Measurements from ENCODE around the gene EPSTI1. TPM values are rescaled to one million over a fixed set of nuclear protein-coding genes. Genes with fewer than 3 reads are reported as not detected.

EPSTI1 gene
- polyA plus RNA-seq, 2 donors: 0.65 to 0.84 TPM

DNA sequence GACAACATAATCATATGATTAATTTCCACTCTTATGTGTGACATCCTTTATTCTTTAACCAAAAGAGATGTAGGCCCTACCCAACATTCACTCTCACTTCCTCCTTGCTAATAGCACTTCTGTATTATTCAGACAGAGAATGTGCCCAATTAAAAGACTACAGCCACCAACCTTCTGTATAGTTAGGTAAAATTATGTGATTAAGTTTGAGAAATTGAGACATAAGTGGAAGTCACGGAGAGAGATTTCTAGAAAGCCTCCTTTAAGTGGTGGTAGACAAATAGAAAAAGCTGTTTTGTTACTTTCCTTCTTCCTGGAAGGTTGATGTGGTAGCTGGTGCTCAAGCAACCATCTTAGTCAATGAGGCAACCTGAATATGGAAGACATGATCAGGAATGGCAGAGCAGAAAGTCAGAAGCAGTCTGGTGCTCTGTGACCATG, 14.8 kb downstream of the EPSTI1 start:
- Histone ChIP-seq H3K4me1 (ENCODE audit: control insufficient read depth in 2 of 2, insufficient read depth in 2 of 2, low read length in 1 of 2) (peaks cover 0 to 2% of the 10 kb centered on the region in 2 donors), H3K9me3 (ENCODE audit: control insufficient read depth in 2 of 2, insufficient read depth in 1 of 2, low read depth in 1 of 2, low read length in 1 of 2) (no peaks in the 10 kb centered on the region), H3K27ac (ENCODE audit: low read depth in 2 of 2, low read length in 1 of 2) (no peak overlapping the region), H3K27me3 (ENCODE audit: control insufficient read depth in 1 of 2, insufficient read depth in 2 of 2, low read length in 2 of 2) (no peaks in the 10 kb centered on the region), H3K4me3 (ENCODE audit: low read depth in 1 of 2, low read length in 2 of 2) (no peak overlapping the region), H3K36me3 (ENCODE audit: control insufficient read depth in 2 of 2, insufficient read depth in 2 of 2, low read length in 1 of 2) (no peaks in the 10 kb centered on the region)
- 84 to 88% methylated on average over 1 of the region's 1 CpG for WGBS, 2 donors

DNA sequence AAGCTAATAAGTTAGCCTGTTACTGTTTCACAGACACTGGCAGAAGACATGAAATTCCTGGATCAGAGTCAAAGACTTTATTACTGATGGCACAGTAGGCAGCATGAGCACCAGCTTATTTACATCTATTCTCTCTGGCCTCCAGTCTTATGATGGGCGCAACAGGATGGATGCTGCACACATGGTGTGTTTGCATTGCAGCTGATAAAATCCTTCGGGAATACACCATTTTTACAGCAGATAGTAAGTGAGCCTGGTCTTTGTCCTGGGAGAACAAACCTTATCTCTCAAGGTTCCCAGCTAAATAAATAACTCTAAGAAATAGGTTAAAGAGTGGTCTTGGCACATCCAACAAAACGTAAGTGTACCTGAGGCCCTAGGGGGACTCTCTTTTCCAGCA, 16.0 kb downstream of the EPSTI1 start:
- no peaks in the 10 kb centered on the region for H3K36me3 ChIP-seq (ENCODE audit: control insufficient read depth in 2 of 2, insufficient read depth in 2 of 2, low read length in 1 of 2)
- no peaks in the 10 kb centered on the region for H3K27me3 ChIP-seq (ENCODE audit: control insufficient read depth in 1 of 2, insufficient read depth in 2 of 2, low read length in 2 of 2)
- H3K4me1 ChIP-seq (ENCODE audit: control insufficient read depth in 2 of 2, insufficient read depth in 2 of 2, low read length in 1 of 2): no peaks in the 10 kb centered on the region
- 90 to 93% methylated on average over 3 of the region's 3 CpGs for WGBS, 2 donors
- no peaks in the 10 kb centered on the region for H3K9me3 ChIP-seq (ENCODE audit: control insufficient read depth in 2 of 2, insufficient read depth in 1 of 2, low read depth in 1 of 2, low read length in 1 of 2)
- H3K4me3 ChIP-seq (ENCODE audit: low read depth in 1 of 2, low read length in 2 of 2): no peak overlapping the region
- H3K27ac ChIP-seq (ENCODE audit: low read depth in 2 of 2, low read length in 1 of 2): no peak overlapping the region

DNA sequence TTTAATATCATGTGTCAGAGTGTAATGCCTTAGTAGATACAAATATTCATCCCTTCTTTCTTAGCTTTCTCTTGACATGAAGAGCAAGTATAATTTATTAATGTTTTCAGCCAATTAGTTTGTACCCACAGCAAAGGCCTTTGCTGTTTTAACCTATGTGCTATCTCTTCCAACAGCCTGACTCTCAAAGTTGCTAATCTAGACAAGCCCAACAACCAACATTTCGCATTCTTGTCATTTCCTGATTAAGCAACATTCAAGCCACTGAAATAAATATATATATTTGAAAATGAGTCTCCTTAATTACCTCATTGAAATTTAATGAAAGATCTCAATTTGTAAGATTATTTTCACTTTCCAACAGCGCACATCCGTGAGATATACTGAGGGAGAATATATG, 18.5 kb downstream of the EPSTI1 start:
- Histone ChIP-seq H3K27ac (ENCODE audit: low read depth in 2 of 2, low read length in 1 of 2) (no peak overlapping the region), H3K4me1 (ENCODE audit: control insufficient read depth in 2 of 2, insufficient read depth in 2 of 2, low read length in 1 of 2) (no peaks in the 10 kb centered on the region), H3K4me3 (ENCODE audit: low read depth in 1 of 2, low read length in 2 of 2) (no peak overlapping the region), H3K9me3 (ENCODE audit: control insufficient read depth in 2 of 2, insufficient read depth in 1 of 2, low read depth in 1 of 2, low read length in 1 of 2) (no peaks in the 10 kb centered on the region), H3K36me3 (ENCODE audit: control insufficient read depth in 2 of 2, insufficient read depth in 2 of 2, low read length in 1 of 2) (no peaks in the 10 kb centered on the region), H3K27me3 (ENCODE audit: control insufficient read depth in 1 of 2, insufficient read depth in 2 of 2, low read length in 2 of 2) (no peaks in the 10 kb centered on the region)
- WGBS, 2 donors: 93 to 97% methylated on average over 3 of the region's 3 CpGs

DNA sequence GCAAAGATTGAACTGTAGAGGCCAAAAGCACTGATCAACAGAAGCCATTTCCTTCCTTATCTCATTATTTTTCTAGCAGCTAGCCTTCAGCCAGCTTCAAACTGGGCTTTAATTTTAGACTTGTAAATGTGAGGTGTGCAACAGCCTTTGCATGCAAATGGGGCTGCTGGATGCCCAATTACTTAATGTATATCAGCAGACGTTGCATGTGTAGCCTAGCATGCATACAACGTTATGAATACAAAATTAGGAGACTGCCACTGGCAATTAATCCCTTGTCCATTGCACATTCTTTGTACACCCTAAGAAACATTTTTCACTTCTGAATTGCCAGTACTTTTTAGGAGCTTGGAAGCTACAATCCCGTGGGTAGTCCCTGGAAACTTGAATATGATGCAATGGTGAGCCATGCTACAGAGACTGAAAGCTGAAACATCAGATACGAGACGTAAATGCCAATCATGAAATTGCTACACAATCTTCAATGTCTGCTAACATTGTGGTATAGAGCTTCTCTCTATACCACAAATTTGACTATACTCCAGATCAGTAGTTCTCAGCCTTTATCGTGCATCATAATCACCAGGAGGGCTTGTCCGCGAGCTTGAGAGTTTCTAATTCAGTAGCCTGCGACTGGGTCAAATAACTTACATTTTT, 20.2 kb downstream of the EPSTI1 start:
- 82 to 90% methylated on average over 9 of the region's 9 CpGs for WGBS, 2 donors
- no peaks in the 10 kb centered on the region for H3K27me3 ChIP-seq (ENCODE audit: control insufficient read depth in 1 of 2, insufficient read depth in 2 of 2, low read length in 2 of 2)
- H3K4me1 ChIP-seq (ENCODE audit: control insufficient read depth in 2 of 2, insufficient read depth in 2 of 2, low read length in 1 of 2): no peaks in the 10 kb centered on the region
- H3K36me3 ChIP-seq (ENCODE audit: control insufficient read depth in 2 of 2, insufficient read depth in 2 of 2, low read length in 1 of 2): peaks cover 0 to 2% of the 10 kb centered on the region in 2 donors
- H3K27ac ChIP-seq (ENCODE audit: low read depth in 2 of 2, low read length in 1 of 2): no peak overlapping the region
- H3K4me3 ChIP-seq (ENCODE audit: low read depth in 1 of 2, low read length in 2 of 2): no peak overlapping the region
- H3K9me3 ChIP-seq (ENCODE audit: control insufficient read depth in 2 of 2, insufficient read depth in 1 of 2, low read depth in 1 of 2, low read length in 1 of 2): no peaks in the 10 kb centered on the region

DNA sequence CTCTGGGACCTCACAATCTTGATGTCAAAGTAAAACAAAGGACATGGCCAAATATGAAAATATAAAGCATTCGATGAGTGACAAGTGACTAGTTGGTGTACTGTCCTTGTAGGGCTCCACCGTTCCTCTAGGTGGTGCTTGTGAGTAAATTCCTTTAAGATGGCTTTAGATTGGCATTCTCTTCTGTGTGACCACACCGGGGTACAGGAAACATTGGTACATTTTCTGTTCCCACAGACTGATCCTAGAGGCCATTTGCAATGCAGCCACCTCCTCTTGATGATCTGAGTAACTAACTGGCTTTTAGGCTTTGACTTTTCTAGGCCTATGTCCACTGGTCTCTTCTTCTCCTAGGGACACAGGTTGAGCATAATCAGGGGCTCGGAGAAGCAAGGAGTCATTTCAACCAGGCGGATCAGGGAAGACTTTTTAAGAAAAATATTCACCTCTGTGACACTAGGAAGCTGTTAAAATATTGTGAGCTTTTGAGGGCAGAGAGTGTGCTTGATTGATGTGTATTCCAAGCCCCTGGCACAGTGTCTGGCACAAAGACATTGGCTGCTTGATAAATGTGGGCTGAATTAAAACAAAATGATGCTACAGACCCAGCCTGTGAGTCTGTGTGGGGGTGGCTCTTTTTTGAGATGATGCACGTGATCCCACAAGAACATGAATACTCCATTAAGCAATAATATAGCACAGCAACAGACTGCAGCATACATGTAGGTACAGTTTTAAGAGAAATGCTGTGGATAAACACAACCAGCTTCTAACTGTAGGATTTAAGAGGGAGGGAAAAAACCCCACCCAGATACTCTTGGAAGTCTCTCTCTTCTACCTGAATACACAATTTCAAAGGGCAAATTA, 21.0 kb downstream of the EPSTI1 start:
- 64 to 65% methylated on average over 6 of the region's 6 CpGs for WGBS, 2 donors

DNA sequence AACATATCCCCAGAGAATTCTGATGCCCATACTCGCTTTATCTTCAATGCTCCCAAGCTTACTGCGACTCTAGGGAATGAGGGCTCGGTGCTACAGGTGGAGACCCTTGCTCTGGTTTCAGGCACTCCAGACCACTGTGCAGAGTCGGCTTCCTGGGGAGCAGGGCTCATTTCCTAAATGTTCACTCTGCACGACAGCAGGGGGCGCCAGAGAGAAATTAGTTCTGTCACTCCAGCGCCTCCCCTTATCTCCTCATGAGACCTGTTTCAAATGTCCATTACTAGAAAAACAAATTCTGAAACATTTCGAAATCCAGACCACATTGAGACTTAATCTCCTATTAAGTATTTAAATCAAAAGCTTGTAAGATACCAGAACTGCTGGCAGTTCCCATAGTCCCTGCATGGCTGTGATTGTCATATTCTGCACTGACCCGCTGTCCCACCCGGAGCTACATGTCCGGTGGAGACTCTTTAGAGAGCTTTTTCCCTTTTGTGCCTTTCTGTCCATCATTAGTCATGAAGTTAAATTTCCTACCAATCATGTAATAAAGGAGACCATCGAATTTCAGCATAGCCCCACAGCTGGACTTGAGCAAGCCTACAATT, 22.4 kb downstream of the EPSTI1 start:
- Histone ChIP-seq H3K4me1 (ENCODE audit: control insufficient read depth in 2 of 2, insufficient read depth in 2 of 2, low read length in 1 of 2) (no peaks in the 10 kb centered on the region), H3K4me3 (ENCODE audit: low read depth in 1 of 2, low read length in 2 of 2) (no peak overlapping the region), H3K9me3 (ENCODE audit: control insufficient read depth in 2 of 2, insufficient read depth in 1 of 2, low read depth in 1 of 2, low read length in 1 of 2) (no peaks in the 10 kb centered on the region), H3K27me3 (ENCODE audit: control insufficient read depth in 1 of 2, insufficient read depth in 2 of 2, low read length in 2 of 2) (no peaks in the 10 kb centered on the region), H3K36me3 (ENCODE audit: control insufficient read depth in 2 of 2, insufficient read depth in 2 of 2, low read length in 1 of 2) (peaks cover 0 to 2% of the 10 kb centered on the region in 2 donors), H3K27ac (ENCODE audit: low read depth in 2 of 2, low read length in 1 of 2) (no peak overlapping the region)
- WGBS, 2 donors: 53 to 58% methylated on average over 12 of the region's 12 CpGs

More for the DNA sequence above, 21.0 kb downstream of the EPSTI1 start:
- no peaks in the 10 kb centered on the region for H3K4me1 ChIP-seq (ENCODE audit: control insufficient read depth in 2 of 2, insufficient read depth in 2 of 2, low read length in 1 of 2)
- H3K27me3 ChIP-seq (ENCODE audit: control insufficient read depth in 1 of 2, insufficient read depth in 2 of 2, low read length in 2 of 2): no peaks in the 10 kb centered on the region
- H3K27ac ChIP-seq (ENCODE audit: low read depth in 2 of 2, low read length in 1 of 2): no peak overlapping the region
- no peaks in the 10 kb centered on the region for H3K9me3 ChIP-seq (ENCODE audit: control insufficient read depth in 2 of 2, insufficient read depth in 1 of 2, low read depth in 1 of 2, low read length in 1 of 2)
- H3K36me3 ChIP-seq (ENCODE audit: control insufficient read depth in 2 of 2, insufficient read depth in 2 of 2, low read length in 1 of 2): peaks cover 0 to 2% of the 10 kb centered on the region in 2 donors
- H3K4me3 ChIP-seq (ENCODE audit: low read depth in 1 of 2, low read length in 2 of 2): no peak overlapping the region

DNA sequence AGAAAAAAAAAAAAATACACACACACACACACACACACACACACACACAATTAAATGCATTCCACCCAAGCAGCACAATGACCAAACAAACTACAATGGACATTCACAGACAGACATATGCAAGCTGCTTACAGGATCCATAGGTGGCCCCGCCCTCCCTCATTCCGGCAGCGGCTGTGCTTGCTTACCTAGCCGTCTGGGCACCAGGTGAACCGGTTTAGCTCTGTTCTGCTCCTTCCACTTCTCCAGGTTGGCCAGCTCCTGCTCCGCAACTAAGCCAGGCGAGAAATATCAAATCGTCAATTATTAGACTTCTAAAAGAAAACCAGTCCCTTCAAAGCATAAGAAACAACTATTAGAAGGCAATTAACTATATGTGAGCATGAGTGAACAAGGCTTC, 23.1 kb downstream of the EPSTI1 start:
- Histone ChIP-seq H3K36me3 (ENCODE audit: control insufficient read depth in 2 of 2, insufficient read depth in 2 of 2, low read length in 1 of 2) (peaks cover 0 to 2% of the 10 kb centered on the region in 2 donors), H3K27ac (ENCODE audit: low read depth in 2 of 2, low read length in 1 of 2) (peak overlapping the region; percentile 15 to 60), H3K27me3 (ENCODE audit: control insufficient read depth in 1 of 2, insufficient read depth in 2 of 2, low read length in 2 of 2) (no peaks in the 10 kb centered on the region), H3K9me3 (ENCODE audit: control insufficient read depth in 2 of 2, insufficient read depth in 1 of 2, low read depth in 1 of 2, low read length in 1 of 2) (no peaks in the 10 kb centered on the region), H3K4me3 (ENCODE audit: low read depth in 1 of 2, low read length in 2 of 2) (no peak overlapping the region), H3K4me1 (ENCODE audit: control insufficient read depth in 2 of 2, insufficient read depth in 2 of 2, low read length in 1 of 2) (no peaks in the 10 kb centered on the region)
- 50 to 61% methylated on average over 8 of the region's 8 CpGs for WGBS, 2 donors

DNA sequence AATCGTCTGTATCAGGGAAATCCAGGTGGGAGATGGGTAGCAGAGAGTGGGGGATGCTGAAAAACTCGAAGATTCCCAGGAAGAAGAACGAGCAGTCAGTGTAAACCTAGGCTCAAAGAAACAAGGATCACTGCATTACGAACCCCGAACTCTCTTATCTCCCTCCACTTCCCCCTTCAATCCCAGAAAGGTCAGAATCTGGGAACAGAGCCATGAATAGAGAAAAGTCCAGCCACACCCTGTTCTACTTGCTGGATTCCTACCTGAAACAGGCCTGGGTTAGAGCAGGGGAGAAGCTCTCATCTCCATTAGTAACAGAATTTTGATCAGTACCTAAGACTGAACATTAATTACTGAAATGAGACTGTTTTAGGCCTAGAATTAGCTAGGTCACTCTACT, 24.4 kb downstream of the EPSTI1 start:
- Histone ChIP-seq H3K4me3 (ENCODE audit: low read depth in 1 of 2, low read length in 2 of 2) (no peak overlapping the region), H3K9me3 (ENCODE audit: control insufficient read depth in 2 of 2, insufficient read depth in 1 of 2, low read depth in 1 of 2, low read length in 1 of 2) (no peaks in the 10 kb centered on the region), H3K4me1 (ENCODE audit: control insufficient read depth in 2 of 2, insufficient read depth in 2 of 2, low read length in 1 of 2) (no peaks in the 10 kb centered on the region), H3K27ac (ENCODE audit: low read depth in 2 of 2, low read length in 1 of 2) (no peak overlapping the region), H3K36me3 (ENCODE audit: control insufficient read depth in 2 of 2, insufficient read depth in 2 of 2, low read length in 1 of 2) (peaks cover 0 to 2% of the 10 kb centered on the region in 2 donors), H3K27me3 (ENCODE audit: control insufficient read depth in 1 of 2, insufficient read depth in 2 of 2, low read length in 2 of 2) (no peaks in the 10 kb centered on the region)
- WGBS, 2 donors: 73 to 78% methylated on average over 5 of the region's 5 CpGs

DNA sequence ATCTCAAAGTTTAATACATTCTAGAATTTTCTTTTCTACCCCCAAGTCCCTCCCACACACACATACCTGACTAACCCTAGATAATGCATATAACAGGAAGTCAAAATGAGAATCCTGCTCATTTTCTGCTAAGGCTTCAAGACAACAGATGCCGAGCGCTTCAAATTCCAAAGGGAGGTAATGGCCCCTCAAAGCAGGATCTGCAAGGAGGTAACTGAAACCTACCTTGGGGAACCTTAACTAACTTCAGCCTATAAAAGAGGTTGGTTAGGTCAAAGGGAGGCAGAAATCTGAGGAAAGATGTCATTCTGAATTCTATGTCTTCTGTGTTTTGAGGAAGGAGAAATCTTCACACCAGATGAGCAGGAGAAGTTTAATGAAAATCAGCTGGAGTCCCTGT, 26.8 kb downstream of the EPSTI1 start:
- Histone ChIP-seq H3K36me3 (ENCODE audit: control insufficient read depth in 2 of 2, insufficient read depth in 2 of 2, low read length in 1 of 2) (peaks cover 0 to 2% of the 10 kb centered on the region in 2 donors), H3K4me3 (ENCODE audit: low read depth in 1 of 2, low read length in 2 of 2) (no peak overlapping the region), H3K9me3 (ENCODE audit: control insufficient read depth in 2 of 2, insufficient read depth in 1 of 2, low read depth in 1 of 2, low read length in 1 of 2) (no peaks in the 10 kb centered on the region), H3K27ac (ENCODE audit: low read depth in 2 of 2, low read length in 1 of 2) (no peak overlapping the region), H3K4me1 (ENCODE audit: control insufficient read depth in 2 of 2, insufficient read depth in 2 of 2, low read length in 1 of 2) (no peaks in the 10 kb centered on the region), H3K27me3 (ENCODE audit: control insufficient read depth in 1 of 2, insufficient read depth in 2 of 2, low read length in 2 of 2) (no peaks in the 10 kb centered on the region)
- 73 to 88% methylated on average over 2 of the region's 2 CpGs for WGBS, 2 donors
